Fibroblast of lung (primary cell): ENCODE data around the gene MATK. TPM values are rescaled to one million over a fixed set of nuclear protein-coding genes. Genes with fewer than 3 reads are reported as not detected.

Experiments used
- DNase-seq, 2 donors: peaks; one replicate each; pipeline versions ENCODE4 v3.0.0 to v3.0.0-alpha.2; 2010; ENCODE audit warnings: low read depth in 2 of 2
- H2AFZ ChIP-seq: 2 replicates; pipeline ENCODE4 v1.5.1; 2012; ENCODE audit warnings: low read length, control low read depth, inconsistent platforms
- H3K27ac ChIP-seq: 2 replicates; pipeline ENCODE4 v1.5.1; 2011; ENCODE audit warnings: low read length, control low read depth; ENCODE audit not compliant: insufficient read depth
- H3K27me3 ChIP-seq: 2 replicates; pipeline ENCODE4 v1.5.1; 2011; ENCODE audit warnings: mild to moderate bottlenecking, low read length; ENCODE audit not compliant: control insufficient read depth, insufficient read depth
- H3K36me3 ChIP-seq: 2 replicates; pipeline ENCODE4 v1.5.1; 2011; ENCODE audit warnings: low read length; ENCODE audit not compliant: control insufficient read depth, insufficient read depth
- H3K4me1 ChIP-seq: 2 replicates; pipeline ENCODE4 v1.5.1; 2011; ENCODE audit warnings: low read length; ENCODE audit not compliant: control insufficient read depth, insufficient read depth; ENCODE audit errors: extremely low read depth
- H3K4me2 ChIP-seq: 2 replicates; pipeline ENCODE4 v1.5.1; 2011; ENCODE audit warnings: low read length, control low read depth; ENCODE audit not compliant: insufficient read depth; ENCODE audit errors: extremely low read depth
- H3K4me3 ChIP-seq, 4 experiments: fragments of 200-600 bp in 1 of 4; sonication (generic) in 1 of 4; replicated peaks in 1 of 4; 2 replicates each; pipeline ENCODE4 v1.5.1; 2011 to 2016; ENCODE audit warnings: low read length in 4 of 4, low read depth in 3 of 4, mild to moderate bottlenecking in 3 of 4, control low read depth in 2 of 4, inconsistent platforms in 1 of 4, mixed read lengths in 1 of 4; ENCODE audit not compliant: insufficient read depth in 1 of 4; ENCODE audit errors: control extremely low read depth in 1 of 4
- H3K79me2 ChIP-seq: 2 replicates; pipeline ENCODE4 v1.5.1; 2012; ENCODE audit warnings: mild to moderate bottlenecking, low read length, inconsistent platforms; ENCODE audit not compliant: control insufficient read depth, insufficient read depth
- H3K9ac ChIP-seq: 2 replicates; pipeline ENCODE4 v1.5.1; 2011; ENCODE audit warnings: mild to moderate bottlenecking, low read length, control low read depth; ENCODE audit not compliant: insufficient read depth
- H3K9me3 ChIP-seq: 2 replicates; pipeline ENCODE4 v1.5.1; 2012; ENCODE audit warnings: low read depth, low read length; ENCODE audit not compliant: control insufficient read depth, insufficient read depth
- H4K20me1 ChIP-seq: 2 replicates; pipeline ENCODE4 v1.5.1; 2011; ENCODE audit warnings: low read length; ENCODE audit not compliant: control insufficient read depth, insufficient read depth; ENCODE audit errors: extremely low read depth
- EZH2 ChIP-seq: IDR thresholded peaks from 2 replicates; pipeline ENCODE4 v1.5.1; 2012; ENCODE audit warnings: low read length, control low read depth, mild to moderate bottlenecking; ENCODE audit errors: missing control alignments
- polyA plus RNA-seq, 2 donors: library from polyadenylated mRNA; depleted of rRNA in 1 of 2; stranded (reverse) in 1 of 2; unstranded in 1 of 2; fragments of >200 nt; gene quantifications; 2 replicates each; pipeline ENCODE4 v1.2.1, GENCODE V29; 2011 to 2012; ENCODE audit warnings: missing spikeins in 1 of 2
- total RNA-seq: library from RNA; depleted of rRNA; stranded (reverse); fragments of >200 nt; gene quantifications from 2 replicates; pipeline ENCODE4 v1.2.1, GENCODE V29; 2014
- TF ChIP-seq, protein P1 (sequence below), 2 donors: IDR thresholded peaks in 1 of 2; conservative IDR thresholded peaks in 1 of 2; 1 replicate in 1 of 2; 2 replicates in 1 of 2; pipeline ENCODE4 v1.5.1; 2011 to 2012; ENCODE audit warnings: low read length in 2 of 2, control low read depth in 1 of 2, inconsistent platforms in 1 of 2, low read depth in 1 of 2, mild to moderate bottlenecking in 1 of 2

The MATK gene
- total and polyA plus RNA-seq, 2 donors (not counting 1 experiment from before 2014, with no cell fraction given): under 0.01 TPM; not detected in 1

DNA sequence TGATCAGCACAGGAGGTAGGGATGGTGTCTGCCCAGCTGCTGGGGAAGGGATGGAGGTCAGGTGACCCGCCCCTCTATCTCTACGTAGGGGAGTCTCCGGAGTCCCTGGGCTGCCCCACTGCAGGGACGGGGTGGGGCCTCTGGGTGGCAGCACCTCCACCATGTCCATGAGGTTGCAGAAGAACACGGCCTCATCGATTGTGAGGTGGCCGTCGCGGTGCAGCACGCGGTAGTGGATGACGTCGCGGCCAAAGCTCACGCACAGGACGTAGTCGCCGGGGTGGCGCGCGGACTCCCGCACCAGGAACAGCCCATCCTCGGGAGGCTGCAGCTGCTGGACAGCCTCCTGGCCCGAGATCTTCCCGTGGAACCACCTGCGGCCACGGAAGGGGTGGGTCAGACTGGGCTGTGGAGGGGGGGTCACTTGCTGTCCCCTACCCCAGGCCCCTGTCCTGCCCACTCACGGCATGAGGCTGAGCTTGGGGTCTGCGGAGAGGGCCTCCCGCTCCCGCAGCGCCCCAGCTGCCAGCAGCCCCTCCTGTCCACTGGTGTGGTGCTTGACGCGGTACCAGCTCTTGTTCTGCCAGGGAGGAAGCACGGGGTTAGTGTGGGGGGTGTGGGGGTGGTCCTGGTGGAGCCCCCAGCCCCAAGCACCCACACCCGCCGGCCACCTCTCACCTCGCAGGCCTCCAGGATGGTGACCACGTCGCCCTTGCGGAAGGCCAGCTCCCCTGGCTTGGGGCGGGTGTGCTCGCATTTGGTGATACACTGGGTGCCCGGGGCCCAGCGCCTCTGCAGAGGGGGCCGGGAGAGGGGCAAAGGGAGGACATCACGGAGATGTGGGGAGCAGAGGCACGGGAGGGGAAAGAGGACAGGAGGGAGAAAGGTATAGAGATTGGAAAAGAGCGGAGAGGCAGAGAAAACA, 2.3 kb downstream of the MATK start:
- TF ChIP-seq, protein P1, sequence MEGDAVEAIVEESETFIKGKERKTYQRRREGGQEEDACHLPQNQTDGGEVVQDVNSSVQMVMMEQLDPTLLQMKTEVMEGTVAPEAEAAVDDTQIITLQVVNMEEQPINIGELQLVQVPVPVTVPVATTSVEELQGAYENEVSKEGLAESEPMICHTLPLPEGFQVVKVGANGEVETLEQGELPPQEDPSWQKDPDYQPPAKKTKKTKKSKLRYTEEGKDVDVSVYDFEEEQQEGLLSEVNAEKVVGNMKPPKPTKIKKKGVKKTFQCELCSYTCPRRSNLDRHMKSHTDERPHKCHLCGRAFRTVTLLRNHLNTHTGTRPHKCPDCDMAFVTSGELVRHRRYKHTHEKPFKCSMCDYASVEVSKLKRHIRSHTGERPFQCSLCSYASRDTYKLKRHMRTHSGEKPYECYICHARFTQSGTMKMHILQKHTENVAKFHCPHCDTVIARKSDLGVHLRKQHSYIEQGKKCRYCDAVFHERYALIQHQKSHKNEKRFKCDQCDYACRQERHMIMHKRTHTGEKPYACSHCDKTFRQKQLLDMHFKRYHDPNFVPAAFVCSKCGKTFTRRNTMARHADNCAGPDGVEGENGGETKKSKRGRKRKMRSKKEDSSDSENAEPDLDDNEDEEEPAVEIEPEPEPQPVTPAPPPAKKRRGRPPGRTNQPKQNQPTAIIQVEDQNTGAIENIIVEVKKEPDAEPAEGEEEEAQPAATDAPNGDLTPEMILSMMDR (conservative IDR thresholded peaks at IDR 0.05 in 1 of 2, IDR thresholded peaks at IDR 0.05 in 1 of 2; ENCODE audit: low read depth in 1 of 2, low read length in 2 of 2): peak in 1 of 2 donors; percentile 11
- no peak for TF ChIP-seq EZH2
- Histone ChIP-seq H3K79me2 (no peaks in the 10 kb centered on the region), H3K4me3 (no peak overlapping the region), H3K4me1 (no peaks in the 10 kb centered on the region), H3K27ac (no peak overlapping the region), H3K27me3 (peaks cover 2% of the 10 kb centered on the region), H4K20me1 (no peaks in the 10 kb centered on the region), H3K9me3 (no peaks in the 10 kb centered on the region), H2AFZ (no peak overlapping the region), H3K4me2 (no peak overlapping the region), H3K36me3 (no peaks in the 10 kb centered on the region), H3K9ac (no peak overlapping the region)
- no peak for DNase-seq

DNA sequence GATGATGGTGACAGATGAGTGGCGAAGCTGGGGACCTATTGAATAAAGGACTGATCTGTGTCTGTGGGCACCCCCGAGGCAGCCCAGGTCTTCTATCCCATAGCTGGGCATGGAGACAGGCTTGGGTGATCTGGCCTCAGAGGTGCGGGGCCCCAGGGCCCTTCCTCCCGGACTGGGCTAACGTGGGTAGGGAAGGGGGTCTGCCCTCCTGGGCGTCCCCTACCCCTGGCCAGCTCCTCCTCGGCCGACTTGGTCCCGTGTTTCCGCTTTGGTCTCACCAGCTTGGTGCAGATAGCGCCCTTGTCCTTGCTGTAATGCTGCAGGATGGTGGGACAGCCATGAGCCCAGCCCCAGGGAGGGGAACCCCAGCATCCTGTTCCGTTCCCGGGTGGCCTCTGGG, 3.3 kb downstream of the MATK start:
- Histone ChIP-seq H3K4me3 (no peak overlapping the region), H3K4me2 (no peak overlapping the region), H3K27ac (no peak overlapping the region), H3K4me1 (no peaks in the 10 kb centered on the region), H3K79me2 (no peaks in the 10 kb centered on the region), H3K9me3 (no peaks in the 10 kb centered on the region), H3K27me3 (peaks cover 2% of the 10 kb centered on the region), H4K20me1 (no peaks in the 10 kb centered on the region), H3K36me3 (no peaks in the 10 kb centered on the region), H2AFZ (no peak overlapping the region), H3K9ac (no peak overlapping the region)
- TF ChIP-seq, protein P1 (conservative IDR thresholded peaks at IDR 0.05 in 1 of 2, IDR thresholded peaks at IDR 0.05 in 1 of 2; ENCODE audit: low read depth in 1 of 2, low read length in 2 of 2): no peak
- no peak for TF ChIP-seq EZH2
- DNase-seq: no peak

- Histone ChIP-seq H3K79me2 (no peaks in the 10 kb centered on the region), H3K9ac (no peak overlapping the region), H4K20me1 (no peaks in the 10 kb centered on the region), H3K4me1 (no peaks in the 10 kb centered on the region), H3K4me2 (no peak overlapping the region), H3K9me3 (no peaks in the 10 kb centered on the region), H3K36me3 (no peaks in the 10 kb centered on the region), H2AFZ (no peak overlapping the region), H3K4me3 (no peak overlapping the region), H3K27me3 (peaks cover 2% of the 10 kb centered on the region), H3K27ac (no peak overlapping the region)
- no peak for TF ChIP-seq EZH2
- TF ChIP-seq, protein P1 (conservative IDR thresholded peaks at IDR 0.05 in 1 of 2, IDR thresholded peaks at IDR 0.05 in 1 of 2; ENCODE audit: low read depth in 1 of 2, low read length in 2 of 2): no peak
- DNase-seq: no peak
These were observed 3.9 kb downstream of the MATK start for GRCh38 chr19:3782330-3782729.
